HTERT RPE-1 (cell line): ENCODE results near the gene MLLT11.
"Not testable (repeated sequence)": the region's sequence is repeated elsewhere in the genome, so short reads cannot be mapped to it uniquely, and the experiment has no call there.

ENCODE experiments used
- in situ Hi-C: fragments of 300-500 bp; cut with MboI; formaldehyde crosslinking; loops from 4 replicates; pipeline ENCODE4 v1.14.3; 2020; ENCODE audit warnings: low sequenced_read_pairs

MLLT11 gene

GRCh38 chr1:151055581-151055980 is 4.6 kb upstream of the MLLT11 start:
- in situ Hi-C loops = no loop called here

- in situ Hi-C loops = no loop called here
Observed at GRCh38 chr1:151056149-151056548, 4.0 kb upstream of the MLLT11 start.

GRCh38 chr1:151058692-151059091 is 1.5 kb upstream of the MLLT11 start:
- in situ Hi-C loops = no loop called here

- in situ Hi-C loops = no loop called here
Observed at GRCh38 chr1:151059109-151060006, 839 bp upstream of the MLLT11 start, which contains the start of gene CDC42SE1. CDC42SE1 (minus strand) TSS chr1:151059622; CDS start chr1:151055730, 3,892 bp downstream.

GRCh38 chr1:151060657-151061421 is 642 bp downstream of the MLLT11 start:
- in situ Hi-C loops = no loop called here

GRCh38 chr1:151061704-151062103 is 1.5 kb downstream of the MLLT11 start:
- in situ Hi-C loops = no loop called here

GRCh38 chr1:151062741-151063371 is 2.7 kb downstream of the MLLT11 start:
- in situ Hi-C loops = no loop called here

GRCh38 chr1:151065089-151065645 is 5.0 kb downstream of the MLLT11 start:
- in situ Hi-C loops = no loop called here

- in situ Hi-C loops = no loop called here
Observed at GRCh38 chr1:151067185-151067584, 7.0 kb downstream of the MLLT11 start.

GRCh38 chr1:151069103-151069486 is 8.9 kb downstream of the MLLT11 start:
- in situ Hi-C loops = no loop called here

GRCh38 chr1:151070474-151071276 is 10.5 kb downstream of the MLLT11 start, which contains the start of gene GABPB2:
GABPB2 (plus strand) TSS chr1:151070761; CDS start chr1:151088190, 17,429 bp downstream.
- in situ Hi-C loops = no loop called here

GRCh38 chr1:151072224-151072623 is 12.0 kb downstream of the MLLT11 start:
- in situ Hi-C loops = no loop called here

GRCh38 chr1:151085953-151086559 is 25.9 kb downstream of the MLLT11 start:
- in situ Hi-C loops = no loop called here

- in situ Hi-C loops = not testable (repeated sequence)
Observed at GRCh38 chr1:151097426-151097825, 37.2 kb downstream of the MLLT11 start.

GRCh38 chr1:151098126-151098525 is 37.9 kb downstream of the MLLT11 start:
- in situ Hi-C loops = no loop called here

- in situ Hi-C loops = no loop called here
Observed at GRCh38 chr1:151104630-151105029, 44.4 kb downstream of the MLLT11 start.

GRCh38 chr1:151106894-151107293 is 46.7 kb downstream of the MLLT11 start:
- in situ Hi-C loops = no loop called here

- in situ Hi-C loops = no loop called here
Observed at GRCh38 chr1:151108331-151108730, 48.1 kb downstream of the MLLT11 start.

GRCh38 chr1:151113877-151114276 is 53.7 kb downstream of the MLLT11 start:
- in situ Hi-C loops = no loop called here
